ENCODE measurements around the gene TMC5. TPM values are rescaled to one million over a fixed set of nuclear protein-coding genes. Genes with fewer than 3 reads are reported as not detected.

Gene TMC5
- total and polyA plus RNA-seq, 2 of the 8 experiments (the other 6 are each of a cell fraction or from before 2014, with no cell fraction given) = 1.6 to 1.8 TPM

DNA sequence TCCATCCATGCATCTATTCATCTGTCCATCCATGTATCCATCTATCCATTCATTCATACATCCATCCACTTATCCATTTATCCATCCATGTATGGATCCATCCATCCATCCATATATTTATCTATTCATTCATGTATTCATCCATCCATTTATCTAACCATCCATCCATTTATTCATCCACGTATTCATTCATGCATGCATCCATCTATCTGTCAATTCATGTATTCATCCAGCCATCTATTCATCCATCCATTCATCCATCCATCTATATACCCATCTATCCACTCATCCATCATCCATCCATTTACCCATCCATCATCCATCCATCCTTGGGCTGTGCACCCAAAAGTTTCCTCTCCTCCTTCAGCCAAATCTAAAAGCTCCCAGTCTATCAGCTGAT, 60.8 kb downstream of the TMC5 start (continued):
- TF ChIP-seq, protein P1, sequence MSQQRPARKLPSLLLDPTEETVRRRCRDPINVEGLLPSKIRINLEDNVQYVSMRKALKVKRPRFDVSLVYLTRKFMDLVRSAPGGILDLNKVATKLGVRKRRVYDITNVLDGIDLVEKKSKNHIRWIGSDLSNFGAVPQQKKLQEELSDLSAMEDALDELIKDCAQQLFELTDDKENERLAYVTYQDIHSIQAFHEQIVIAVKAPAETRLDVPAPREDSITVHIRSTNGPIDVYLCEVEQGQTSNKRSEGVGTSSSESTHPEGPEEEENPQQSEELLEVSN (IDR thresholded peaks at IDR 0.05) = no peak
- TF ChIP-seq POU5F1 (IDR thresholded peaks at IDR 0.05; ENCODE audit: low read depth, low read length) = no peak
- no peak for TF ChIP-seq NANOG (IDR thresholded peaks at IDR 0.05; ENCODE audit: insufficient read depth, low read depth, low read length, poor library complexity, severe bottlenecking)
